GM21825 (cell line): ENCODE measurements around the gene MRPS30.
A peak's percentile ranks its signal among the peaks of the same experiment; 100 is the strongest.
"Not testable (repeated sequence)": the region's sequence is repeated elsewhere in the genome, so short reads cannot be mapped to it uniquely, and the experiment has no call there.

Experiments
- ATAC-seq: cut with Tn5 transposase; IDR thresholded peaks from one replicate; pipeline ENCODE4 v1.9.1; 2021; ENCODE audit warnings: mild to moderate bottlenecking, moderate library complexity; ENCODE audit not compliant: unreplicated experiment

Gene MRPS30

DNA sequence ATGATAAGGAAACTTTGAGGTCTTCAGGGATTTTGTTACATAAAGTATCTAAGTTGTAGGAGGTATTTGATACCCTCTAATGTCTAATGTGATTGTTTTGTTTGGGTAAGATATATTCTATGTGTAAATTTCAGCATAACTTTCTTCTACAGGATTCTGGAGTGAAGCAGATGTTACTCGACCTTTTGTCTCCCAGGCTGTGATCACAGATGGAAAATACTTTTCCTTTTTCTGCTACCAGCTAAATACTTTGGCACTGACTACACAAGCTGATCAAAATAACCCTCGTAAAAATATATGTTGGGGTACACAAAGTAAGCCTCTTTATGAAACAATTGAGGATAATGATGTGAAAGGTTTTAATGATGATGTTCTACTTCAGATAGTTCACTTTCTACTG is 6.0 kb downstream of the MRPS30 start:
- no peak for ATAC-seq

DNA sequence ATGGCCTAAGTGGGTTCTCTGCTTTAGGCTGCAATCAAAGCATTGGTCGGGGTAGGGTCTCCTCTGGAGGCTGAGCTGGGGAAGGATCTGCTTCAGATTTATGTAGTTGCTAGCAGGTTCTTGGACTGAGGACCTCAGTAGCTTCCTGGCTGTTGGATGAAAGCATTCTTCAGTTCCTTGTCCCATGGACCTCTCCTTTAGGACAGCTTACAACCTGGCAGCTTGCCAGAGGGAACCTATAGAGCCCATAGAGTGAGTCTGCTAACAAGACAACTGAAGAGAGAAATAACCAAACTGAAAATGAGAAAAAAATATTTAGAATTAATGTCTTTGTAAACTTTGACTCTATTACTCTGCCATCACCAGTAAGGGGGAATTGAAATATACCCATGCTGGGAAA is 12.4 kb downstream of the MRPS30 start:
- no peak for ATAC-seq

DNA sequence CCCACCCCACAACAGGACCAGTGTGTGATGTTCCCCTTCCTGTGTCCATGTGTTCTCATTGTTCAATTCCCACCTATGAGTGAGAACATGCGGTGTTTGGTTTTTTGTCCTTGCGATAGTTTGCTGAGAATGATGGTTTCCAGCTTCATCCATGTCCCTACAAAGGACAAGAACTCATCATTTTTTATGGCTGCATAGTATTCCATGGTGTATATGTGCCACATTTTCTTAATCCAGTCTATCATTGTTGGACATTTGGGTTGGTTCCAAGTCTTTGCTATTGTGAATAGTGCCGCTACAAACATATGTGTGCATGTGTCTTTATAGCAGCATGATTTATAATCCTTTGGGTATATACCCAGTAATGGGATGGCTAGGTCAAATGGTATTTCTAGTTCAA is 15.9 kb downstream of the MRPS30 start:
- not testable (repeated sequence) for ATAC-seq

DNA sequence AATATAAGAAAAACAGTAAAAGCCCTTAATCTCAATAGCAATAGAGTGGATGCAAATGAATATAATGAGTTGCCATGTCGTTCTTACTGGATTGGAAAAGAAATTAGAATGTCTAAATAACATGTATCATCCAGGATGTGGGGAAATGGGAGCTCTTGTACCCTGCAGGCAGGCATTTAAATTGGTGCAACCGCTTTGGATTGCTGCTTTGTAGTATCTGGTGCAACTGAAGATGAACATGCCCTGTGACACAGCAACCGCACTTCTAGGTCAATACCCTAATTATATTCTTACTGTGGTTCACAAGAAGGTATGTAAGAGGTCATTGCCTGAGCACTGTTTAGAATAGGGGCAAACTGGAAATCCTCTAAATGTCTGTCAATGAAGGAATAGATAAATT is 18.9 kb downstream of the MRPS30 start:
- ATAC-seq: no peak

DNA sequence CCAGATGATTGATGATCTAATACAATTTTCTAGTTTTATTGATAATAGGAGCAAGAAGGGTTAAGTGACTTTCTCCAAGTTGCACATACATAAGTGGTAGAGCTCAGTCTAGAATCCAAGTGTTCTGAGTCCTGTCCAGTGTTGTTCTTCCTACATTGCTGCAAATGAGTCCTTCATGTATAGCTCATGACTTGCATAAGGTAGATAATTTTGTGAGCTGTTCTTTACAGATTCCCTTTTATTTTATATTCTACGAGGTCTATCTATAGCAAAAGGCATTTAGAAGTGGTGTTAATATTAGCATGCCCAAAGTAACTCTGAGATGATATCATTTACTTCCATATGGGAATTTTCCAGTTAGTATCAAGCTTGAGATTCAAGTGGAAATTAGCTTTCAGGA is 20.0 kb downstream of the MRPS30 start:
- no peak for ATAC-seq

DNA sequence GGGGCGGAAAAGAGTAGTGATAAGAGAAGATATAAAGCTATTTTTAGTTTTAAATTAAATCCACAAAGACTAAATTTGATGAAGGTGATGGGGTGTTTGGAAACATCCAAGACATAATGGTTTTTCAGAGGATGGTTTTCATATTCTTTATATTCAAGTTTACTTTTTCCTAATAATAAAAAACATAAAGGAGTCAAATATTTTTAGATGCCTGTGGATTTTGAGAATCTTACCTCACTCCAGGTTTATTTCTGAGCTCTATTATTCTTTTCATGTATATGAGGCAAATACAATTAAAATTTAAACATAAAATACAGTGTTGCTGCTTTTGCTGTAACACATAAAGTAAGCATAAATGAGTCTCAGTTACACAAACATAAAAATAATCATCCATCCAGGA is 22.2 kb downstream of the MRPS30 start:
- ATAC-seq: no peak

DNA sequence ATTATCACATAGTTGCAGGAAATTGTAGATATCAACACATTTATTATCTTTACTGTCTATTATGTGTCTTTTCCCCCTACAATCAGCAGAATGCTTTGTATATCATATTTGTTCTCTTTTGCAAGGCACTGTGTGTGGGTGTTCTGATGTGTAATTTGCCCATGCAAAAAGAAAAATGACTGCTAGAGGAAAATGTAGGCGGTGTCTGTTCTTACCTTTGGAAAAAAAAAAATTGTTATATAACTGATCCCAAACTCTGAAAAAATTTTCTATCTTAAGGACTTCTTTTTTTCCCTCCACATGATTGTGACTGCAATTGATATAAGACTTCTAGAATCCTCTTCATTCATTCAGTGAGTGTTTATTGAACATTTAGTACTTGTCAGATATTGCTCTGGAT is 24.5 kb downstream of the MRPS30 start:
- ATAC-seq: no peak

DNA sequence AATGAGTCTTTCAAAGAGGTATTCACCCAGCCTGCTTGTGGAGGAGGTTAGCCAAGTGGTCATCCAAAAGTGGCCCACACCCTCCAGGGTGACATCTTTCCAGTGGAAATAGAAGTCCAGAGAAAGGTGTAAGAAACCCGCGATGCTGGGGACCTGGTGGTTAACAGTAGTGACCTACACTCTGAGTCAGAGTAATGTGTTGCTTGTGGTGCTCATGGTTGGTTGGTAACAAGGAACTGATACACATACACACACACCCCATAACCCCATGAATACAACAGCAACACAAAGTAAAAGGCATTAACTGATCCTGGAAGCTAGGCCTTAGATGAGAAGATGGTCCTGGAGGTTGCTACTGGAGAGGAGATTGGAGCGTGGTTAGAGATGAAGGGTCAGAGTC is 26.9 kb downstream of the MRPS30 start:
- ATAC-seq: no peak

DNA sequence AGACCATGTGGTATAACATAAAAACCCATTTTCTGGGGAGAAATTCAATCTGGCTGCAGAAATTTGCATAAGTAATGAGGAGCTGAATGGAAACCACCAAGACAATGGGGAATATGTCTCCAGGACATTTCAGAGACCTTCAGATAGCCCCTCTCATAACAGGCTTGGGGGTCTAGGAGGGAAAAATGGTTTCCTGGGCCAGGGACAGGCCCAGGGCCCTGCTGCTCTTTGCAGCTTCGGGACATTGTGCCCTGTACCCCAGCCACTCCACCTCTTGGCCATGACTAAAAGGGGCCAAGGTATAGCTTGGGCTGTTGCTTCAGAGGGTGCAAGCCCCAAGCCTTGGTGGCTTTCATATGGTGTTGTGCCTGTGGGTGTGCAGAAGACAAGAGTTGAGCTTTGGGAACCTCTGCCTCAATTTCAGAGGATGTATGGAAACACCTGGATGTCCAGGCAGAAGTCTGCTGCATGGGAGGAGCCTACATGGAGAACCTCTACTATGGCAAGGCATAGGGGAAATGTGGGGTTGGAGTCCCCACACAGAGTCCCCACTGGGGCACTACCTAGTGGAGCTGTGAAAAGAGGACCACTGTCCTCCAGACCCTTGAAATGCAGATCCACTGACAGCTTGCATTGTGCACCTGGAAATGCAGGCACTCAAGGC is 30.4 kb downstream of the MRPS30 start:
- ATAC-seq: no peak

DNA sequence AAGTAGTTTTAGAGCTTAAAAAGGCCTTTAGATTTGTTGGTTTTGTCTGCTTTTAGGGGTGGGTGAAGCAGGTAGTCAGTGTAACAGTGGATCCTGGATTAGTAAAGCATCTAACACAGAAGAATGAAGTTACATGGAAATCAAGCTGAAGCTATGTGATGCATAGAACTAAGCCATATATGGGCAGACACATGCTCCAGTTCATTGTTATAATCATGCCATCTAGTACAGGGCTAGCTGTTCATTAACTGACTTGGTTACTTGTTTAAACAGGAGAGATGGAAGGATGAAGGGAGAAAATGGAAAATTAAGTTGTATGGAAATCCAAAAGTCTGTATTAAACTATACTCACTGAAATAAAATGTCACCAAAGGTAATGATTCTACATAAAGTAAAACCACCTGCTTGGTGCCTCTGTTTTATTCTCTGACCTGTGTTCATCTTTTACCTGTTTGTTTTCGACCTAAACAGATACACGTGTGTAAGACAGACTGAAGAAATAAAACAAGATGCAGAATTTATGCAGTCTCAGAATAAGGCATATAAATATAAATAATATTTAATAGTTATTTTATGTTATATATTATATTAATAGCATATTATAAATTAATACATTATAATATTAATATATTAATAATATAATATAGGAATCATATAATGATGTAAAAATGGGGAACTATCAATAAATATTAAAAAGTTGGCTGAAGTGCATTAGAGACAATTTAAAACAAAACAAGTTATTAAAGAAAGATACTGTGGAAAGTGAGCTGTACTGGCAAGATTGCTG is 33.9 kb downstream of the MRPS30 start:
- no peak for ATAC-seq

DNA sequence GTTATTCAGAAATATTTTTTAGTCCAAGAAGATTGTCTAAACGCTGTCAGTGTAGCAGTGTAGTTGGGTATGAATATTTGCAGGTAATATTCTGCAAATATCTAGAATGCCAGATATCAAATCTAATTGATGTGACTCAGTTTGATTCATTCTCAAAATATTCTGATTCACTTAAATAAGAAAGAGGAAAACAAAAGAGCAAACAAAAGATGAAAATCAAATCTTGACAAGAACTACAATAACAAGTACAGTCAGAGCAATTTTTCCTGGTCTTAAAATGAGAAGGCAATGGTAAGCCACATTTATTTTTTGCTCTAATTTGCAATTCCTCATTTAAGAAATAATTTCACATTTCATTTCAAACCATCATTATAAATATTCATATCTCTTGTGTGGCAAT is 36.0 kb downstream of the MRPS30 start:
- no peak for ATAC-seq

DNA sequence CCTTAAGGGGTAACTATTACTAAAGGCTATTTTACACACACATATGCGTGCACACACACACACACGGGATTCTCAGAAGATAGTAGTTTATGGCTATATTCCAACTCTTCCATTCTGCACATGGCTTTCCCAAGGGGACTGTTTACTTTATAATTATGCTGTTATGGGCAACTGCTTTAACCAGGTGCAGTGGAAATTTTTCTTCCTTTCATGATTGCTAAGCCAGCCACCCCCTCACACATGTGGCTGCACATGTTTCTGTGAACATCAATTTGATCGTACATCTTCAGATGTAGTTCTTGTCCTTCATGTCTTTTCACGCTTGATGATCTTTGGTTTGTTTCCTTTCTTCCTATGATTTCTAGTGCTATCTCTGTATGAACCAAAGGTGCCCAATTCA is 37.0 kb downstream of the MRPS30 start:
- no peak for ATAC-seq

DNA sequence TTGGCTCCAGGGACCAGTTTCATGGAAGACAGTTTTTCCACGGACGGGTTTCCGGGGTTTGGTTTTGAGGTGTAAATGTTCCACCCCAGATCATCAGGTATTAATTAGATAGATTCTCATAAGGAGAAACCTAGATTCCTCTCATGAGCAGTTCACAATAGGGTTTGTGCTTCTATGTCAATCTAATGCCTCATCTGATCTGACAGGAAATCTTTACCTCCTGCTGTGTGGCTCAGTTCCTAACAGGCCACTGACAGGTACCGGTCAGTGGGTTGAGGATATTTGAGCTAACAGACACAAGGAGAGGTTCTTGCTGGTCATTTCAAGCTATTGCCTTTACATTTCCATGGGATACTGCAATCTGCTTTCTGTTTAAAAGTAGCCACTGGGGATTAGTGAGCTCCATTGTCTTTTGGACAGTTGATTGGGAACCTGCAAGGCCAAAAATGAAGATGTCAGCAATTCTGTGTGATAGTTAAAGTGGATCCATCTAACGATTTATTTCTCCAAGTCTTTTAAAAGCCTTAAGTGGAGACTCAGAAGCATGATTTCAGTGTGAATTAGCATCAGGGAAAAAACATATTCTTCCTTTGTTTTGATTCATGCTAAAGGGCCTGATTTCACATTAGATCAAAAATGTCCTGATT is 38.6 kb downstream of the MRPS30 start:
- ATAC-seq: no peak

DNA sequence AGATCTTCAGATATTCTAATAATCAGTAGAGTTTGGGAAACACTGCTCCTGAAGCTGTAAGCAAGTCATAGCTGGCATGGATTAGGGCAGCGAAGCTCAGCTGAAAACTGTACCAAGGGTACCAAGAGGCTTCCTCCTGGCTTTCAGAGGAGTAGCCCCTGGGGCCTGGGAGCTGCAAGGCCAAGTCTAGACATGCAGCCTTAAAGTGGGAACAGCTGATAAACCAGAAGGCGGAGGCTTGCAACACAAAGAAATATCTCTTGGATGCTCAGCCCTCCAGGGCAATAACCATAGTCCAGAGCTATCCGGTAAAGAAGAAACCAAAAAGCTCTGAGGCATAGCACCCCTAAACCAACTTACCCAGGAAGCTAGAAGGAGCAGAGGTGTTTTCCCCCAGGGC is 51.5 kb downstream of the MRPS30 start:
- no peak for ATAC-seq

DNA sequence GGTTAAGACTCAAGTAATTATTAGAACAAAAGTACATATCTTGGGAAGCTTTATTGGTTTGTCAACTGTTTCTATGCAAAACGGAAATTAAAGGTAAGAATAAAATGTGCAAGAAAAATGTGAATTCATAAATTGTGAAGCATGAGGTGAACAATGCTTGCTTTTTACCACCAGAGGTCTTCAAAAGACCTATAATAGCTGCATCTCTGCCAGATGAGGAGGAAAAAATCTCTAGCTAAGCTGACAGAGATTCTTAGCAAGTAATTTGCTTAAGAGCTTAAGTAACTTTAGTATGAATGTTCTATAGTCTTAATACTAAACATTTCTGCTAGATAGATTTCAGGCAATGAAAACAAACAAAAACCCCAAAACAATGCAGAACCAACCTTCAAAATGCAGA is 54.1 kb downstream of the MRPS30 start:
- ATAC-seq: peak; percentile 55
